Upper lobe of left lung (tissue), 4 donors: ENCODE results near the gene PANX1.

Experiments
- POLR2A ChIP-seq, 4 donors: fragments of 450-650 bp; IDR thresholded peaks; one replicate each; pipeline ENCODE4 v1.5.1; 2016 to 2017; ENCODE audit warnings: antibody characterized with exemption in 4 of 4, mild to moderate bottlenecking in 2 of 4
- POLR2AphosphoS5 ChIP-seq, 2 donors: sonication (generic); formaldehyde crosslinking; IDR thresholded peaks; one replicate each; pipeline ENCODE4 v1.5.1; 2017; ENCODE audit warnings: antibody characterized with exemption in 2 of 2
- TF ChIP-seq, protein P1 (sequence below), 6 experiments: fragments of 450-650 bp in 4 of 6; fragments of 200-600 bp in 2 of 6; sonication (generic) in 2 of 6; IDR thresholded peaks; one replicate each; pipeline ENCODE4 v1.5.1; 2016 to 2019; ENCODE audit warnings: antibody characterized with exemption in 6 of 6

DNA sequence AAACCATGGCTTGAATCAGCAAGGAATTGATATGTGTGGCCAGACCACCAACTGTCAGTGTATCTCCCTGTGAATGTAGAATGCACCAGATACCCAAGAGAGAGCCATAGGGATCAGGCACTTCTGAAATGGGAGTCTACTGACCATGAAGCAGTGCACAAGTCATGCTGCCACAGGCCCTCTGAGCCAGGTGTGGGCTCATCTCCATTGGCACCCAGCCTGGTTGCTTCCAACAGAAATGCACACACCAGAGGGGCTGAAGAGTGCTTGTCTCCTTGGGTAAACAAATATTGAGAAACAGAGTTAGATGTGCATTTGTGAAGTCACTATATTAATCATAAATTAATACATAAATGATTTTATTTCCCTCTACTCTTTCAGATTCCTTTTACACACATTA, 28.4 kb upstream of the PANX1 start:
- TF ChIP-seq, protein P1, sequence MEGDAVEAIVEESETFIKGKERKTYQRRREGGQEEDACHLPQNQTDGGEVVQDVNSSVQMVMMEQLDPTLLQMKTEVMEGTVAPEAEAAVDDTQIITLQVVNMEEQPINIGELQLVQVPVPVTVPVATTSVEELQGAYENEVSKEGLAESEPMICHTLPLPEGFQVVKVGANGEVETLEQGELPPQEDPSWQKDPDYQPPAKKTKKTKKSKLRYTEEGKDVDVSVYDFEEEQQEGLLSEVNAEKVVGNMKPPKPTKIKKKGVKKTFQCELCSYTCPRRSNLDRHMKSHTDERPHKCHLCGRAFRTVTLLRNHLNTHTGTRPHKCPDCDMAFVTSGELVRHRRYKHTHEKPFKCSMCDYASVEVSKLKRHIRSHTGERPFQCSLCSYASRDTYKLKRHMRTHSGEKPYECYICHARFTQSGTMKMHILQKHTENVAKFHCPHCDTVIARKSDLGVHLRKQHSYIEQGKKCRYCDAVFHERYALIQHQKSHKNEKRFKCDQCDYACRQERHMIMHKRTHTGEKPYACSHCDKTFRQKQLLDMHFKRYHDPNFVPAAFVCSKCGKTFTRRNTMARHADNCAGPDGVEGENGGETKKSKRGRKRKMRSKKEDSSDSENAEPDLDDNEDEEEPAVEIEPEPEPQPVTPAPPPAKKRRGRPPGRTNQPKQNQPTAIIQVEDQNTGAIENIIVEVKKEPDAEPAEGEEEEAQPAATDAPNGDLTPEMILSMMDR (IDR thresholded peaks at IDR 0.05), result no peak
- TF ChIP-seq POLR2AphosphoS5 (IDR thresholded peaks at IDR 0.05), result no peak
- no peak for TF ChIP-seq POLR2A (IDR thresholded peaks at IDR 0.05)
